Fibroblast of the conjunctiva (primary cell): Measurements from ENCODE around the gene VGF.
"Not testable (repeated sequence)": the region's sequence is repeated elsewhere in the genome, so short reads cannot be mapped to it uniquely, and the experiment has no call there.

Experiments
- DNase-seq: peaks from one replicate; pipeline ENCODE4 v3.0.0-alpha.2; 2010; ENCODE audit warnings: low read depth

Gene VGF

DNA sequence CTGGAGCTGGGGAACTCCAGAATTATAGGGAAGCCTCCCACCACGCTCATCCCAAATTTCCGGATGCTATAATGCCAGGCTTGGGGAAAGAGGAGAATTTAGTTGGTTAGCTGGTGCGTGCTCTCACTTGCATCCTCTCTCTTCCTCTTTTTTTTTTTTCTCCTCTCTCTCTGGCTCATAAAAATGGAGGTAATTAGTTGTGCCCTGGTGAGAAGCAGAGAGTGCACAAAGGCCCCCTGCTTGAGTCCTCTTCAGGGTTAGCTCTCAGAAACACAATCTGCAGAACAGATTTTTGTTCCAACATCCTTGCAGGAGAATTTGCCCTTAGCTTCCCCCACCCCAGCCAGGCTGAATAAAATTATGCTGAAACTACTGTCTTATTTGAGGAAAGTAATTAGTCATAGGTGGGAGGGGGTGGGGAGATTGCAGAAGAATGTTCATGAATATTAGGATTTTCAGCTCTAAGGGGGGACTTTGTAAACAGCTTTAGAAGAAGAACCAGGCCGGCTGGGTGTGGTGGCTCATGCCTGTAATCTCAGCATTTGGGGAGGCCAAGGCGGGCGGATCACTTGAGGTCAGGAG lies 30.9 kb downstream of the VGF start:
- no peak for DNase-seq

DNA sequence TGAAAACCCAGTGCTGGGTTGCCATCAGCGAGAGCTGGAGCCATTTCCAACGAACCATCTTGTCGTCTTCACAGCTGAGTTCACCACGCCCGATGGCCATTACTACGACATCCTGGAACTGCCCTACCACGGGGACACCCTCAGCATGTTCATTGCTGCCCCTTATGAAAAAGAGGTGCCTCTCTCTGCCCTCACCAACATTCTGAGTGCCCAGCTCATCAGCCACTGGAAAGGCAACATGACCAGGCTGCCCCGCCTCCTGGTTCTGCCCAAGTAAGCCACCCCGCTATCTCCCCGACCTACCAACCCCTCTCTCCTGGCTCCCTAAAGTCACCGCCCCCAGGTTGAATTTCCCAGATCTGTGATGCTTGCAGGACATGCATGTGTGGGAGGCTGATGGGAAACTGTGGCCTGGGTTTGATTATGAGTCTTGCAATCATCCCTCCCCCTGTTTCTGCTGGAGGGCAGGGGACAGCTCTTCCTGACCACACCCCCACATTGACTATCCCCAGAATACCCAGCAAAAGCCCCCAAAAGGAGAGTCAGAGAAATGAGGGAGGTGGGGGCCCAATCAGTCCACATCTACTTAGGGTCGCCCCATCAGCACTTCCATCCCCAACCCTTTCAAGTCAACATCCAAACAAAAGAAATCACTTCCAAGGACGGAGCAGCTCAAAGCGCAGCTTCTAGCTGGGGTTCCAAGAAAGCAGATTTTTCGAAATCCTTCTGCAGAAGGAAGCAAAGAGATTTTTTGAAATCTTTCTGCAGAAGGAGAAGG lies 31.6 kb downstream of the VGF start:
- no peak for DNase-seq

DNA sequence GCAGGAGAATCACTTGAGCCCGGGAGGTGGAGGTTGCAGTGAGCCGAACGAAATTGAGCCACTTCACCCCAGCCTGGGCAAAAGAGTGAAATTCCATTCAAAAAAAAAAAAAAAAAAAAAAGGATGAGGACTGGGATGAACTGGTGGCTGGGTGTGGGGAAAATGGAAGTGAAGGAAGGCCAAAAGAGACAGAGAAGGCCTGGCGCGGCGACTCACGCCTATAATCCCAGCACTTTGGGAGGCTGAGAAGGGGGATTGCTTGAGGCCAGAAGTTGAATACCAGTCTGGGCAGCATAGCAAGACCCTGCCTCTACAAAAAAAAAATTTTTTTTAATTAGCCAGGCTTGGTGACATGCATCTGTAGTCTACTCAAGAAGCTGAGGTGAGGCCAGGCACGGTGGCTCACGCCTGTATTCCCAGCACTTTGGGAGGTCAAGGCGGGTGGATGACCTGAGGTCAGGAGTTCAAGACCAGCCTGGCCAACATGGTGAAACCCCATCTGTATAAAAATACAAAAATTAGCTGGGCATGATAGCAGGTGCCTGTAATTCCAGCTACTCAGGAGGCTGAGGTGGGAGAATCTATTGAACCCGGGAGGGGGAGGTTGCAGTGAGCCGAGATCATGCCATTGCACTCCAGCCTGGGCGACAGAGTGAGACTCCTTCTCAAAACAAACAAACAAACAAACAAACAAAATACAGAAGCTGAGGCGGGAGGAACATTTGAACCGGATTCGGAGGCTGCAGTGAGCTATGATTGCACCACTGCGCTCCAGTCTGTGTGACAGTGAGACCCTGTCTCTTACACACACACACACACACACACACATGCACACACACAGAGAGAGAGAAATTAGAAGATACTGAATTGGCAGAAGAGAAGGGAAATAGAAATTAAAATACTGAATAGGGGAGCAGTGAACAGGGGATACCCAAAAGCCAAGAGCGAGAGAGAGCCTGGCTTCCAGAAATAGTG lies 32.5 kb downstream of the VGF start:
- not testable (repeated sequence) for DNase-seq

DNA sequence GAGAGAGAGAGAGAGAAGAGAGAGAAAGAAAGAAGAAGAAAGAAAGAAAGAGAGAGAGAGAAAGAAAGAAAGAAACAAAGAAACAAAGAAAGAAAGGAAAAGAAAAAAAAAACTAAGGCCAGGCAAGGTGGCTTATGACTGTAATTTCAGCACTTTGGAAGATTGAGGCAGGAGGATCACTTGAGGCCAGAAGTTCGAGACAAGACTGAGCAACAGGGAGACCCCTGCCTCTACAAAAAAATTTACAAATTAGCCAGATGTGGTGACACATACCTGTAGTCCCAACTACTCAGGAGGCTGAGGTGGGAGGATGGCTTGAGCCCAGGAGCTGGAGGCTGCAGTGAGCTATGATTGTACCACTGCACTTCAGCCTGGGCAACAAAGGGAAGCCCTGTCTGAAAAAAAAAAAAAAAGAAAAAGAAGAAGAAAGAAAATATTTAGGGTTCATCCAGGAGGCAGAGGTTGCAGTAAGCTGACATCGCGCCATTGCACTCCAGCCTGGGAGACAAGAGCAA lies 35.7 kb downstream of the VGF start:
- DNase-seq = no peak

DNA sequence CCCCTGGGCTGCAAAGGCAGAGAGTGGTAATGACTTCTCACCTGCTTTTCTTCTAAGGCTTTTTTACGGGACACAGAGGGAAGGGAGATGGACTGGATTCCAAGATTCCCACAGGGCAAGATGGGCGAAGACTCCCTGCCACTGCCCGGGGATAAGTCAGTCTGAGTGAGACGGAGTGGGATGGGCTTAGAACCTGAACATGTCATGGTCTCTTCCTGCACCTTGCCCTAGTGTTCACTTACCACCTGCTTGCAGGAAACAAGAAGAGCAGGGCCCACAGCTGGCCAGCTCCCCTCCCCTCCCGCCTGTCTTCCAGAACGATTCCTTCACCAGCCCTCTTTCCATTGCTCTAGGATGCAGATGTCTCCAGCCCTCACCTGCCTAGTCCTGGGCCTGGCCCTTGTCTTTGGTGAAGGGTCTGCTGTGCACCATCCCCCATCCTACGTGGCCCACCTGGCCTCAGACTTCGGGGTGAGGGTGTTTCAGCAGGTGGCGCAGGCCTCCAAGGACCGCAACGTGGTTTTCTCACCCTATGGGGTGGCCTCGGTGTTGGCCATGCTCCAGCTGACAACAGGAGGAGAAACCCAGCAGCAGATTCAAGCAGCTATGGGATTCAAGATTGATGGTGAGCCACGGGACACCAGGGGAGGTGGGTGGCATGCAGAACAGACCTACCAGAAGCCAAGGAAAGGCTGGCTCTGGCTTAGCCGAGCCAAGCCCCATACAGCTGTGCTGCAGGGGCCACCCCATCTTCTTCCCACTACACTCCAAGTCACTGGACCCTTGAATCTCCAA lies 37.1 kb downstream of the VGF start:
- no peak for DNase-seq

DNA sequence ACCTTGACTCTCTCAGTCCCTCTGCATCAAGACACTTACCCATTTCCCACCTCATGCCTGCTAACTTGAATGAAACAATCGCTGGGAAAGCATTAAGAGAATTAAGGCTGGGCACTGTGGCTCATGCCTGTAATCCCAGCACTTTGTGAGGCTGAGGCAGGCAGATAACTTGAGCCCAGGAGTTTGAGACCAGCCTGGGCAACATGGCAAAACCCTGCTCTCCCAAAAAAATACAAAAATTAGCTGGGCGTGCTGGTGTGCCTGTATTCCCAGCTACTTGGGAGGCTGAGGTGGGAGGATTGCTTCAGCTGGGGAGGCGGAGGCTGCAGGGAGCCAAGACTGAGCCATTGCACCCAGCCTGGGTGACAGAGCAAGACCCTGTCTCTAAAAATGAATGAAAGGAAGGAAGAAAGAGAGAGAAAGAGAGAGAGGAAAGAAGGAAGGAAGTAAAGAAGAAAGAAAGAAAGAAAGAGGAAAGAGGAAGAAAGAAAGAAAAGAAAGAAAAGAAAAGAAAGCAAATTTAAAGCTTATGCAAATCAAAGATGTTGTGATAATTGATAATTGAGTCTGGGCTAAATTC lies 37.8 kb downstream of the VGF start:
- no peak for DNase-seq

DNA sequence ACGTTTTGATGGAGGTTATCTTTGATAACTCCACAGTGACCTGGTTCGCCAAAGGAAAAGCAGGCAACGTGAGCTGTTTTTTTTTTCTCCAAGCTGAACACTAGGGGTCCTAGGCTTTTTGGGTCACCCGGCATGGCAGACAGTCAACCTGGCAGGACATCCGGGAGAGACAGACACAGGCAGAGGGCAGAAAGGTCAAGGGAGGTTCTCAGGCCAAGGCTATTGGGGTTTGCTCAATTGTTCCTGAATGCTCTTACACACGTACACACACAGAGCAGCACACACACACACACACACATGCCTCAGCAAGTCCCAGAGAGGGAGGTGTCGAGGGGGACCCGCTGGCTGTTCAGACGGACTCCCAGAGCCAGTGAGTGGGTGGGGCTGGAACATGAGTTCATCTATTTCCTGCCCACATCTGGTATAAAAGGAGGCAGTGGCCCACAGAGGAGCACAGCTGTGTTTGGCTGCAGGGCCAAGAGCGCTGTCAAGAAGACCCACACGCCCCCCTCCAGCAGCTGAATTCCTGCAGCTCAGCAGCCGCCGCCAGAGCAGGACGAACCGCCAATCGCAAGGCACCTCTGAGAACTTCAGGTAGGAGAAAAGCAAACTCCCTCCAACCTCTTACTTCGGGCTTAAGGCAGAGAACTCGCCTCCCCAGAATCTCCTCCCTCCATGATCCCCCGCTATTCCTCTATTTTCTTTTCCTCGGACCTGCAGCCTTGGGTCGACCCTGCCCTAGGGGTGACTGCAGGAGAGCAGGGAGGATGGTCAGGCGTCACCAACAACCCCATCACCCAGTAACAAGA lies 38.5 kb downstream of the VGF start, which contains the start of gene SERPINE1:
Gene SERPINE1, plus strand, starts transcription at position 454 of the 809 bp plus-strand sequence. CDS start 1,290 bp downstream, outside the sequence.
- peak; percentile 100 for DNase-seq

DNA sequence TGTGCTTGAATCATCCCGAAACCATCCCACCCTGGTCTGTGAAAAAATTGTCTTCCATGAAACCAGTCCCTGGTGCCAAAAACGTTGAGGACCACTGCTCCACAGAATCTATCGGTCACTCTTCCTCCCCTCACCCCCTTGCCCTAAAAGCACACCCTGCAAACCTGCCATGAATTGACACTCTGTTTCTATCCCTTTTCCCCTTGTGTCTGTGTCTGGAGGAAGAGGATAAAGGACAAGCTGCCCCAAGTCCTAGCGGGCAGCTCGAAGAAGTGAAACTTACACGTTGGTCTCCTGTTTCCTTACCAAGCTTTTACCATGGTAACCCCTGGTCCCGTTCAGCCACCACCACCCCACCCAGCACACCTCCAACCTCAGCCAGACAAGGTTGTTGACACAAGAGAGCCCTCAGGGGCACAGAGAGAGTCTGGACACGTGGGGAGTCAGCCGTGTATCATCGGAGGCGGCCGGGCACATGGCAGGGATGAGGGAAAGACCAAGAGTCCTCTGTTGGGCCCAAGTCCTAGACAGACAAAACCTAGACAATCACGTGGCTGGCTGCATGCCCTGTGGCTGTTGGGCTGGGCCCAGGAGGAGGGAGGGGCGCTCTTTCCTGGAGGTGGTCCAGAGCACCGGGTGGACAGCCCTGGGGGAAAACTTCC lies 39.2 kb downstream of the VGF start:
- peak; percentile 60 for DNase-seq

DNA sequence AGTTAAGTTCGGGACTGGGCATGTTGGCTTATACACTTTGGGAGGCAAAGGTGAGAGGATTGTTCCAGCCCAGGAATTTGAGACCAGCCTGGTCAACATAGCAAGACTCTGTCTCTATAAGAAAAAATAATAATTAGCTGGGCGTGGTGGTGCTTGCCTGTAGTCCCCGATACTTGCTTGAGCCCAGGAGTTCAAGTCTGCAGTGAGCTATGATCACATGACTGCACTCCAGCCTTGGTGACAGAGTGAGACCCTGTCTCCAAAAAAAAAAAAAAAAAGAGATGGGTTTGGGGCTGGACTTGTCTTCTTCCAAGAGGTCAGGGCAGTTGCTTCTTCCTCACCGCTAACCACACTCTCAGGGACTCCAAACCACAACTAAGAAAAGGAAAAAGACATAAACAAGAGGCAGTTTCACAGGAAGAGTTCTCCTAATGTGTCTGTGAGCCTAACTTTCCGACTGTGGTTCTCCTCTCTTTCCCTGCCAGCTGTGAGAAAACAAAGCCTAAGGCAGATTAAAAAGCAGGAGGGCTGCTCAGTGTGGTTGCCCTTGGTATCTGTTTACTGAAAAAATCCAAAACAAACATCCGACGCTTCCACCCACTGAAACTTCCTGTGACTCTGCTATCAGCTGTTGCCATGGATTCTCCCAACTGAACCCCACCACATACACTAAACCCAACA lies 40.9 kb downstream of the VGF start:
- peak; percentile 68 for DNase-seq

DNA sequence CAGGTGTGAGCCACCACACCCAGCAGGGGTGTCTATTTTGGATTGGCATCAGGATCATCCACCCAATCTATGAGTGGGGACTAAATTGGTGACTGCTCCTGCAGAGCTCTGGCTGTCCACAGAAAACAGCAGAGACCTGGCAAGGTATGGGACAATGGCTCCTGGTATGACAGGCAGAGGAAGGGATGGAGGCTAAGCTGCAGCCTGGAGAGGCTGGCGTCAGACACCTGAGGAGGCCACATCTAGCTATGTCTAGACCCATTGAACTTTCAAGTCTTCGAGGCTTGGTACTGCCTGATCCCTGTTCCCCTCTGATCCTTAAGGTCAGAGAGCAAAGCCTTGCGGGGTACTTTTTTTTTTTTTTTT lies 41.7 kb downstream of the VGF start:
- DNase-seq = no peak

DNA sequence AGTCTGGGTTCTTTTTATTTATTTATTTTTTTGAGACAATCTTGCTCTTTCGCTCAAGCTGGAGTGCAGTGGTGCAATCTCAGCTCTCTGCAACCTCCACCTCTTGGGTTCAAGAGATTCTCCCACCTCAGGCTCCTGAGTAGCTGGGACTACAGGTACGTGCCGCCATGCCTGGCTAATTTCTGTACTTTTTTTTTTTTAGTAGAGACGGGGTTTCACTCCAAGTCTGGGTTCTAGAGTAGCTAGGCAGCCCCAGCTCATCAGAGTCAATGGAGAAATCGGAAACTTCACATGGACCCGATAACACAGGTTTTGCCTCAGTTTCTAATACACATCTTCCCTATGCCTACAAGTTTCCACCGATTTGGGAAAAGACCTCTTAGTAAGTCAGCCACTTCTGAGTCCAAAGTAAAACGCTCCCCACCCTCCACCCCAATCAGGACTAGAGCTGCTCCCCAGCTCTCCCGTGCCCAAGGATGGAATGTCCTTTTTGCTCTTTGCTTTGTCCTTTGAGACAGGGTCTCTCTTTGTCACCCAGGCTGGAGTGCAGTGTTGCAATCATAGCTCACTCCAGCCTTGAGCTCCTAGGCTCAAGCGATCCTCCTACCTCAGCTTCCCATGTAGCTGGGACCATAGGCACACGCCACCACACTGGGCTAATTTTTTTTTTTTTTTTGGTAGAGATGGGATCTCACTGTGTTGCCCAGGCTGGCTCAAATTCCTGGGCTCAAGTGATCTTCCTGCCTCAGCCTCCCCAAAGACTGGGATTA lies 42.3 kb downstream of the VGF start:
- DNase-seq = no peak

DNA sequence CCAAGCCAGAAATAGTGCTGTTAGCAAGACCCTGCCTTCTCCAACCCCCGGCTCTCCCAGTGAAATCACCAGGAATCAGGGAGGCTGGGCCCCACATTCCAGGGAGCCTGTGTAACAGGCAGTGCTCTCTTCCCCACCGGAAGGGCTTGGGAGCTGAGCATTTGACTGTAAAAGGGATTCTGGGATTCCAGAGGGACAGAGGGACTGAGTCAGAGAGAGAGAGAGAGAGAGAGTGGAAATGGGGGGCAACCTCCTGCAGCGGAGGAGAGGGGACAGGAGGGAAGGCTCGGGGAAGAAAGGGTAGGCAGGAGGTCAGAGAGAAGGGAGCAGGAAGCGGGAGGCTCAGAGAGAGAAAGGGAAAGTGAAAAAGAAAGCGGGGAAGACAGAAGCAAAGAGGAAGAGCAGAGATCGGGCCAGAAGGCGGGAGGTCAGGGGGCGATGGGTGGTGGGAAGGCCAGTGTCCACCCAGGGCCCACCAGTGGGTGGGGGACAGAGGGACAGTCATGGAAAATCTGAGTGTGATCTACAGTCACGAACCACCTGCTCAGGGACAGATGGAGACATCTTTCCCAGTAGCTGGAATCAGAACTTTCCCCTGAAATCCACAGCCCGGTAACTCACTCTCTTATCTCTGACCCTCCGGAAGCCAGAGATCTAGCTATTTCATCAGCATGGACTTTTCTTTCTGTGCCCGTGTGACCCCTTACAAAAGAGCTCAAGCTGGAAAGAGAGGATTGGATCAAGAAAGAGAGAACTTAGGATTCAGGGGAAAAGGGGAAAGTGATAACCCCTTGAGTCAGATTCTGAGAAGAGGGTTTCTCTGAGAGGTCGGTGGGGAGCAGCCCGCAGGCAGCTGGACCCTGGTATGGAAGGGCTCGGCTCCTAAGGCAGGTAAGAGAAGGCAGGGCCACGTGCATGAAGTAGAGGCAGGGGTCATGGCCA lies 43.1 kb downstream of the VGF start:
- DNase-seq = peak; percentile 91

DNA sequence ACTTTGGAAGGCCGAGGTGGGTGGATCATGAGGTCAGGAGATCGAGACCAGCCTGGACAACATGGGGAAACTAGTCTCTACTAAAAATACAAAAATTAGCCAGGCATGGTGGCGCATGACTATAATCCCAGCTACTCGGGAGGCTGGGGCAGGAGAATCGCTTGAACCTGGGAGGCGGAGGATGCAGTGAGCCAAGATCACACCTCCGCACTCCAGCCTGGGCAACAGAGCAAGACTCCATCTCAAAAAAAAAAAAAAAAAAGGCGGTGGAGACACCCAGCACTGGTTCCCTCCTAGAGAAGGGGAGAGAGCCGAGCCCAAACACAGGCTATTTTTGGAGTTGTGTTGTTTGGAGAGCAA lies 43.8 kb downstream of the VGF start:
- not testable (repeated sequence) for DNase-seq

DNA sequence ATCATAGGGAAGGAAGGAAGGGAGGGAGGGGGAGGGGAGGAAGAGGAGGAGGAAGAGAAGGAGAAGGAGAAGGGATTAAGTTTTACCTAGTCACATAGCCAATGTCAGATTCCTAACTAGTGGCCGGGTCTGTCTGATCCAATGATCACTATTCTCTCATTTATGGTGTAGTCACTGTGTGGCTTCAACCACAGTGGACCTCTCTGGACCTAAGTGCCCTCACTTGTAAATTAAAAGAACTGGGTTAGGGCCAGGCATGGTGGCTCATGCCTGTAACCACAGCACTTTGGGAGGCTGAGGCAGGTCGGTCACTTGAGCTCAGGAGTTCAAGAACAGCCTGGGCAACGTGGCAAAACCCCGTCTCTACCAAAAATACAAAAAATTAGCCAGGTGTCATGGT lies 45.1 kb downstream of the VGF start:
- DNase-seq = no peak

DNA sequence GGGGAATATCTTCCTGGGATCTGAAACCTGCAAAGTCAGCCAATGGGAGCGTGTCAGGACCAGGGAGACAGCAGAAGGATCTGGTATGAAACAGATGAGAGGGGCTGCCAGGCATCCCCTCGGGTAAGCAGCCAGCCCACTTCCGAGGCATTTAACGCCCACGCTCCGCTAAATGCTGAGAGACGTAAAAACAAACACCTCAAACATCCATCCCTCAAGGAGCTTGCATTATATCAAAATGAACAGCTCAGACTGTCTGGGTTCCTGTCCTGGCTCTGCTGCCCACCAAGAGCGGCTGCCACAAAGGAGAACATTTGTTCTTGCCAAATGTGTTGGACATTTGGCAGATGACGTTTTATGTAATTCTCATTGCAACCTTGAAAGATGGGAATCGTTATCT lies 45.5 kb downstream of the VGF start:
- no peak for DNase-seq

DNA sequence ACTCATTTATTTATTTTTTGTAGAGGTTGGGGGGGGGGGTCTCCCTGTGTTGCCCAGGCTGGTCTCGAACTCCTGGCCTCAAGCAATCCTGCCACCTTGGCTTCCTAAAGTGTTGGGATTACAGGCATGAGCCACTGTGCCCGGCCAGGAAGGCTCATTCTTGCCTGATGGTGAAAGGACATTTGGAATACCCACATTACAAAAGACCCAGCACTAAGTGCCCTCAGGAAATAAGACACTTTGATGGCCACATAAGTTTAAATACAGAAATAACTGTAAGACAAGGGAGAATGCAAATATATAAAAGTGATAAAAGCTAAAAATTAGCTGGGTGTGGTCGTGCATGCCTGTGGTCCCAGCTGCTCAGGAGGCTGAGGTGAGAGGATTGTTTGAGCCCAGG lies 46.5 kb downstream of the VGF start:
- DNase-seq = no peak

DNA sequence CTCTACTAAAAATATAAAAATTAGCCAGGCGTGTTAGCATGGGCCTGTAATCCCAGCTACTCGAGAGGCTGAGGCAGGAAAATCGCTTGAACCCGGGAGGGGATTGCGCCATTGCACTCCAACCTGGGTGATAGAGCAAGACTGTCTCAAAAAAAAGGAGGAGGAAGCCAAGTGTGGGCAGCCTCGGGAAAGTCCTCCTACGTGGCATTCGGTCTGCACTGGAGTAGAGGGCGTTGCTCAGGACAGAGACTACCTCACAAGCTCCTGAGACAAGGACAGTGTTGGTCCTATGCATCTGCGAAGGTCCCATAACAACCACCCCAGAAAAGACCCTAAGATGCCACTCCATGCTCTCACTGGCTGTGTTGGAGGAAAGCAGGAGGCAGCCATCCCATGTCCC lies 48.5 kb downstream of the VGF start:
- DNase-seq = no peak
